NOMO-1 (cell line): Measurements from ENCODE around the gene STAC3.

Experiments used
- DNase-seq, 2 experiments: peaks; one replicate each; lab custom pipeline; 2025; ENCODE audit not compliant: unreplicated experiment in 2 of 2; lab: John Stamatoyannopoulos, UW

Gene STAC3

DNA sequence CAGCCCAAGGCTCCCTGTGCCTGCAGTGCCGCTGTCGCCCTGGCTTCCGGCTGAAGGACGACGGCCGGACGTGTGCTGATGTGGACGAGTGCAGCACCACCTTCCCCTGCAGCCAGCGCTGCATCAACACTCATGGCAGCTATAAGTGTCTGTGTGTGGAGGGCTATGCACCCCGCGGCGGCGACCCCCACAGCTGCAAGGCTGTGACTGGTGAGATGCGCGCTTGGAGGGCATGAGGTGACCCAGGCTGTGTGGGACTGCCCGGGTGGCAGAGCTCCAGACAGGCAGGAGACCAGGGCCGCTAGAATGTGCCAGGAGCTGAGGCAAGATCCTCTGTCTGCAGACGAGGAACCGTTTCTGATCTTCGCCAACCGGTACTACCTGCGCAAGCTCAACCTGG is 54.0 kb downstream of the STAC3 start:
- no peak for DNase-seq

GRCh38 chr12:57196439-57196838 is 54.5 kb downstream of the STAC3 start:
- DNase-seq, result no peak

DNA sequence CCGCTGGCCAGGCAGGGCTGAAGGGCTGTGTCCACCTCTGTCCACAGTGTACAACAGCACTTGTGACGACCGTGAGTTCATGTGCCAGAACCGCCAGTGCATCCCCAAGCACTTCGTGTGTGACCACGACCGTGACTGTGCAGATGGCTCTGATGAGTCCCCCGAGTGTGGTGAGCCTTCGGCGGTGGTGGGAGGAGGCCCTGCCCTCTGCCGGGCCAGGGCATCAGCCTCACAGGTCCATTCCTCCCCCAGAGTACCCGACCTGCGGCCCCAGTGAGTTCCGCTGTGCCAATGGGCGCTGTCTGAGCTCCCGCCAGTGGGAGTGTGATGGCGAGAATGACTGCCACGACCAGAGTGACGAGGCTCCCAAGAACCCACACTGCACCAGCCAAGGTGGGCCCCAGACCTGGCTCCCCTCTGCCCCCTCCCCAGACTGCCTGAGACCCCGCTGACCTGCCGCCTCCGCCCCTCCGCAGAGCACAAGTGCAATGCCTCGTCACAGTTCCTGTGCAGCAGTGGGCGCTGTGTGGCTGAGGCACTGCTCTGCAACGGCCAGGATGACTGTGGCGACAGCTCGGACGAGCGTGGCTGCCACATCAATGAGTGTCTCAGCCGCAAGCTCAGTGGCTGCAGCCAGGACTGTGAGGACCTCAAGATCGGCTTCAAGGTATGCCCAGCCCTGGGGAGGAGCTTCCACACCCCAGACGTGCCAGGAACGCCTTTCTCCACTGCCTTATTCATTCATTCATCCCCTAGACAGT is 55.2 kb downstream of the STAC3 start:
- DNase-seq, result no peak

- no peak for DNase-seq
Observed at GRCh38 chr12:57195186-57195585, 55.8 kb downstream of the STAC3 start.

DNA sequence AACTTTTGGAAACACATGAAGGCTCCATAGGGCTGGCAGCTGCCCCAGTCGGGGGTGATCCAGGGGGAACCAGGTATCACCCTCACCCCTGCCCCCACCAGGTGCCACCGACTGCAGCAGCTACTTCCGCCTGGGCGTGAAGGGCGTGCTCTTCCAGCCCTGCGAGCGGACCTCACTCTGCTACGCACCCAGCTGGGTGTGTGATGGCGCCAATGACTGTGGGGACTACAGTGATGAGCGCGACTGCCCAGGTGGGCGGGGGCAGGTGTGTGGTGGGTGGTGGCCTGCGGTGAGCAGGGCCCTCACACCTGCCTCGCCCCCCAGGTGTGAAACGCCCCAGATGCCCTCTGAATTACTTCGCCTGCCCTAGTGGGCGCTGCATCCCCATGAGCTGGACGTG is 56.7 kb downstream of the STAC3 start:
- DNase-seq, result no peak

DNA sequence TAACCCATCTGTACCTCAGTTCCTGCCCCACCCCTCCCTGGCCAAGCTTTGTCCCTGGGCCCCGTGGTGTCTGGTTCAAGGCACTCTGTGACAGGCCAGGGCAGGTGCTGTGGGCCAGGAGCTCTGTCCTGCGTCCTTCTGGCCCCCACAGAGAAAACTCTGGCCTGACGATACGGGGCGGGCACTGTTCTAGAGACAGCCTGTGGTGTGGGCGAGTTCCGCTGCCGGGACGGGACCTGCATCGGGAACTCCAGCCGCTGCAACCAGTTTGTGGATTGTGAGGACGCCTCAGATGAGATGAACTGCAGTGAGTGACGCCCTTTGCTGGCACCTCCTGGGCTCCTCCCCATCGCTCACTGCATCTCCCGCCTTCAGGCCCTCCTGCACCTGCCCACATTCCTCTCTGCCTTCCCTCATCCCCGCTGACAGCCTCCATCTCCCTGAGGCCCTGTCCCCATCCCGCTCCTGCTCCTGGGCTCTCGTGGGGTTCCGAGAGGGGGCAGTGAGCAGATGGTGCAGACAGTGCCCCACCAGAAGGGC is 57.2 kb downstream of the STAC3 start:
- no peak for DNase-seq
